ENCODE measurements around the gene CLEC7A. TPM values are rescaled to one million over a fixed set of nuclear protein-coding genes. Genes with fewer than 3 reads are reported as not detected.

Gene CLEC7A
- 1 to 10 TPM; 4.2 to 7.9 TPM for total RNA-seq

DNA sequence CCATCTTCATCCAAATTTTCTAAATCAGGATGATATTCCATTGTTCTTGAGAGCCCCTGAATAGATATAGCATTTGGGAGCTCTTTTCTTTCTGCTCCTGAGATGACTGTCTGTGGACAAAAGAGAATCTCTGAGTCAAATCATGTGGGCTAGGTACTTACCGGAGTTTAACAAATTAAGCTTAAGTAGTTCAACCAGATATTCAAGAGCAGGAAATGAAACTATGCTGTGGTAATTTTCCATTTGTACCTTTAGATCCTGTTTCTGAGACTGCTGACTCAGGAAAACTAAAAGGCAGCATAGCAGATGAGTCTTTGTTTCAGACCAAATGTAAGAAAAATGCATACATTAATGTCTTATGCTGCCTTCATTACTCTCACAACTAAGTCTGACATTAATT is at the start of gene CLEC7A:
CLEC7A (minus strand) TSS at position 158 of the 400 bp plus-strand sequence; CDS start at position 41, 117 bp downstream.
- TF ChIP-seq, protein P1, sequence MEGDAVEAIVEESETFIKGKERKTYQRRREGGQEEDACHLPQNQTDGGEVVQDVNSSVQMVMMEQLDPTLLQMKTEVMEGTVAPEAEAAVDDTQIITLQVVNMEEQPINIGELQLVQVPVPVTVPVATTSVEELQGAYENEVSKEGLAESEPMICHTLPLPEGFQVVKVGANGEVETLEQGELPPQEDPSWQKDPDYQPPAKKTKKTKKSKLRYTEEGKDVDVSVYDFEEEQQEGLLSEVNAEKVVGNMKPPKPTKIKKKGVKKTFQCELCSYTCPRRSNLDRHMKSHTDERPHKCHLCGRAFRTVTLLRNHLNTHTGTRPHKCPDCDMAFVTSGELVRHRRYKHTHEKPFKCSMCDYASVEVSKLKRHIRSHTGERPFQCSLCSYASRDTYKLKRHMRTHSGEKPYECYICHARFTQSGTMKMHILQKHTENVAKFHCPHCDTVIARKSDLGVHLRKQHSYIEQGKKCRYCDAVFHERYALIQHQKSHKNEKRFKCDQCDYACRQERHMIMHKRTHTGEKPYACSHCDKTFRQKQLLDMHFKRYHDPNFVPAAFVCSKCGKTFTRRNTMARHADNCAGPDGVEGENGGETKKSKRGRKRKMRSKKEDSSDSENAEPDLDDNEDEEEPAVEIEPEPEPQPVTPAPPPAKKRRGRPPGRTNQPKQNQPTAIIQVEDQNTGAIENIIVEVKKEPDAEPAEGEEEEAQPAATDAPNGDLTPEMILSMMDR (IDR thresholded peaks at IDR 0.05): no peak
- peak within 1 kb of the TSS; percentile 3 to 47 for H3K27ac ChIP-seq
- no peaks in the 10 kb centered on the region for H3K27me3 ChIP-seq
- DNase-seq (ENCODE audit: low spot score): no peak
- no peaks in the 10 kb centered on the region for H3K9me3 ChIP-seq
- no peaks in the 10 kb centered on the region for H3K36me3 ChIP-seq
- H3K4me3 ChIP-seq: peak within 1 kb of the TSS in 1 of 2 donors; percentile 10
- H3K4me1 ChIP-seq: peaks cover 0 to 12% of the 10 kb centered on the region in 2 donors

DNA sequence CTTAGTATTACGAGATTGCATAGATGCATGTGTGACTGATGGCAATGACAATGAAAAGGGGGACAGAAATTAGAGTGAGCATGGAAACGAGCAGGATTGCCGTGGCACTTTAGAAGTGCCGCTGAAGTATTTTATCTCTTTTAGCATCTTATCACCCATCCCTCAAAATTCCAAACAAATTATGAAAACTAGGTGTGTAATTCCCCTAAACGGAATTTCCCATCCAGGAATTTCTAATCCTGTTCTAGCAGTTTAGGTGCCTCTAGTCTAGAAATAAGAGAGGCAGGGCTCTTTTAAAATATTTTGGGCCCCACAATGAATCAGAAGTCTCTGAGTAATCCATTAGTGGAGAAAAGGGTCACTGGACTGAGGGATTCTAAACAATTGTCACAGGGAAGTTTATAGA is 49.8 kb upstream of the CLEC7A start:
- no peak for DNase-seq (ENCODE audit: low spot score)
- Histone ChIP-seq H3K27ac (no peak overlapping the region), H3K4me3 (no peak overlapping the region), H3K9me3 (no peaks in the 10 kb centered on the region), H3K36me3 (no peaks in the 10 kb centered on the region), H3K4me1 (no peaks in the 10 kb centered on the region), H3K27me3 (no peaks in the 10 kb centered on the region)
- TF ChIP-seq, protein P1 (IDR thresholded peaks at IDR 0.05): no peak

DNA sequence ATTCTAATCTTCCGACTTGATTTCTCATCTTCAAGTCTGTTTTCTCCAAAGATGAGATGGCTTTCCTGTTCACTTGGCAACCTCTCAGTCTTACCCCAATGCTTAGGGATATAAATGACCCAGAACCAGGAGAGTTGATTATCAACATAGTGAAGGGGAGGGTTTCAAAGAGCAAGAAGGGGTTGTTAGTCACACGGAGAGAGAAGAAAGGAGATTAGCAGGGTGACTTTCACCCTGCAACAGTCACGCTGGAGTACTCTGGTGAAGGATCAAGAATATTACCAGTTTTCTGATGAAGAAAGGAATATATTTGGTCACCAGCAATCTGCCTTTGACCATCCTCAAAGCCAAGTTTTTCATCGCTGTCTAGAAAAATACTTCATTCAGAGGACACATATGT is 48.8 kb upstream of the CLEC7A start, which contains the start of gene TMEM52B:
TMEM52B (plus strand) TSS at position 212 of the 400 bp plus-strand sequence. CDS start 543 bp downstream, outside the sequence.
- no peaks in the 10 kb centered on the region for H3K4me1 ChIP-seq
- no peaks in the 10 kb centered on the region for H3K27me3 ChIP-seq
- TF ChIP-seq, protein P1 (IDR thresholded peaks at IDR 0.05): no peak
- H3K9me3 ChIP-seq: no peaks in the 10 kb centered on the region
- H3K4me3 ChIP-seq: no peak within 1 kb of the TSS
- no peak for DNase-seq (ENCODE audit: low spot score)
- H3K27ac ChIP-seq: no peak within 1 kb of the TSS
- H3K36me3 ChIP-seq: no peaks in the 10 kb centered on the region

DNA sequence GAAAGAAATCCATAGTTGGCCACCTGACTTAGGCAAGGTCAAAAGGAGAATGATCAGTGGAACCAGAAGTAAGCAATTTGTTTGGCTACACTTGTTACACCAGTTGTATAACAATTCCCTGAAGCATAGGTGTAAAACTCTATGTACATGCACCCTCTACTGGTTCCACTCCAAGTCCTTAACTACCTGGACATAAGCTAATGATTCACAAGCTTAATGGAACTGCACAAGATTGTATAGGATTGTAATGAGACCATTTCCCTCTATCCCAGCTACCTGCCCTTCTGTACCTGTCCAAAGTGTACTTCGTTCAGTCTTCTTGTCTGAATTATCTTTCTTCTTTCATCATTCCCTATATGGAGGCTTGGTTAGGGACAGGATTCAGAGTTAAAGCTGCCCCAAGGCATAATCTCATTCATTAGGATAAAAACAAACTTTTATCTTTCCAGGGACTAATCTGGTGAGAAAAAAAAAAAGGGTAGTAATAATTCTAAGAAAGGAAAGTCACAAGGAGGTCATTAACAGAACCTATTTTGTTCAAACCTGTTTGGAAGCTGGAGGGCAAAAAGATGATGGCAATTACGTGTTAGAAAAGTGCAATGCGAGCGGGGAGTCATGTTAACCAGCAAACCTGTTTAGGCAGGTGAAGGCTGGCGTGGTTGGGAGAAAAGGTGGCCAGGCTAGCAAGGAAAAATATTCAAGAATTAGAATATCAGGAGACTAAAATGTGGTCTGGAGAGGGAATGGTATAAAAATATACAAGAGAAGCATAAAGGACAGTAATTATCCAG is 46.0 kb upstream of the CLEC7A start:
- TF ChIP-seq, protein P1 (IDR thresholded peaks at IDR 0.05): no peak
- Histone ChIP-seq H3K9me3 (no peaks in the 10 kb centered on the region), H3K4me1 (no peaks in the 10 kb centered on the region), H3K4me3 (no peak overlapping the region), H3K27ac (no peak overlapping the region), H3K27me3 (no peaks in the 10 kb centered on the region), H3K36me3 (no peaks in the 10 kb centered on the region)
- no peak for DNase-seq (ENCODE audit: low spot score)

DNA sequence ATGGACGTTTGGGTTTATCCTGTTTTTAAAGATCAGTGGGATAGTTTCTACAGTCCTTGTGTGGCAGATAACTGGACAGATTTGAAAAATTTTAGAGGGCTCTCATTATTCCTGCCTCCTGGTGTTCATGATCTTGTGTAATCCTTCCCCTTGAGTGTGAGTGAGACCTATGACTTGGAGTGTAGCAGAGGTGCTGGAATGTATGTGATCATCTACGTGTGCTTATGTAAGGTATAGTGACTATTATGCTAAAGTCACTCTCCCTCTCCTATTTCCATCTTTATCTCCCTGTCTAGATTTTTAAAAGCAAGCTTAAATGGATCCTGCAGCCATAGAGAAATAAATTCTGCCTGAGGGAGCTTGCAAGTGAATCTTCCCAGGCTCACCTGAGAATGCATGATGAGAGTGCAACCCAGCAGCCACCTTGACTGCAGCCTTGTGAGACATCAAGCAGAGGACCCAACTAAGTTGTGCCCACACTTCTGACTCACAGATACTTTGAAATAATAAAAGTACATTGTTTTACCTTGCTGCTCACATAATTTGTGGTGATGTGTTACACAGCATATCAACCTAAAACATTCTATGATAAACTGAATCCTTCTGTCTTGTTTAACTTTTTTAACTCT is 45.1 kb upstream of the CLEC7A start:
- DNase-seq (ENCODE audit: low spot score): no peak
- Histone ChIP-seq H3K27ac (no peak overlapping the region), H3K4me3 (no peak overlapping the region), H3K4me1 (no peaks in the 10 kb centered on the region), H3K9me3 (no peaks in the 10 kb centered on the region), H3K27me3 (no peaks in the 10 kb centered on the region), H3K36me3 (no peaks in the 10 kb centered on the region)
- TF ChIP-seq, protein P1 (IDR thresholded peaks at IDR 0.05): no peak
